Measurements from ENCODE around the gene BZW2.
"Not testable (repeated sequence)": the region's sequence is repeated elsewhere in the genome, so short reads cannot be mapped to it uniquely, and the experiment has no call there.

The BZW2 gene

DNA sequence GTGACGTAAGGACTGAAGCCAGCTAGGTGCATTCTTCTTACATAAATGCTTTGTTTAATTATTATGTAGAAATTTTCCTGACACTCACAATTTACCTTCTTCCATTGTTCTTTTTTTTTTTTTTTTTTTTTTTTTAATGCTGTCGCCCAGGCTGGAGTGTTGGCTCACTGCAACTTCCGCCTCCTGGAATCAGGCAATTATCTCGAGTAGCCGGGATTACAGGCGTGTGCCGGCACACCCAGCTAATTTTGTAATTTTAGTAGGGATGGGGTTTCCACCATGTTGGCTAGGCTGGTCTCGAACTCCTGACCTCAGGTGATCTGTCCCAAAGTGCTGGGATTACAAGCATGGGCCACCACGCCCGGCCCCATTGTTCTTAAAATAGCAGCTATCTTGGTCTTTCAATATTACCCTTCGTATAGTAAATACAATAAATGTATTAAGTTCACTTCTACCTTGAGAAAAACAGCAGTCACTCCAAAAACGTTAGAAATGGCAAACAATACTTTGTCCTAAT, 32.1 kb downstream of the BZW2 start:
- DNase-seq: no peak

DNA sequence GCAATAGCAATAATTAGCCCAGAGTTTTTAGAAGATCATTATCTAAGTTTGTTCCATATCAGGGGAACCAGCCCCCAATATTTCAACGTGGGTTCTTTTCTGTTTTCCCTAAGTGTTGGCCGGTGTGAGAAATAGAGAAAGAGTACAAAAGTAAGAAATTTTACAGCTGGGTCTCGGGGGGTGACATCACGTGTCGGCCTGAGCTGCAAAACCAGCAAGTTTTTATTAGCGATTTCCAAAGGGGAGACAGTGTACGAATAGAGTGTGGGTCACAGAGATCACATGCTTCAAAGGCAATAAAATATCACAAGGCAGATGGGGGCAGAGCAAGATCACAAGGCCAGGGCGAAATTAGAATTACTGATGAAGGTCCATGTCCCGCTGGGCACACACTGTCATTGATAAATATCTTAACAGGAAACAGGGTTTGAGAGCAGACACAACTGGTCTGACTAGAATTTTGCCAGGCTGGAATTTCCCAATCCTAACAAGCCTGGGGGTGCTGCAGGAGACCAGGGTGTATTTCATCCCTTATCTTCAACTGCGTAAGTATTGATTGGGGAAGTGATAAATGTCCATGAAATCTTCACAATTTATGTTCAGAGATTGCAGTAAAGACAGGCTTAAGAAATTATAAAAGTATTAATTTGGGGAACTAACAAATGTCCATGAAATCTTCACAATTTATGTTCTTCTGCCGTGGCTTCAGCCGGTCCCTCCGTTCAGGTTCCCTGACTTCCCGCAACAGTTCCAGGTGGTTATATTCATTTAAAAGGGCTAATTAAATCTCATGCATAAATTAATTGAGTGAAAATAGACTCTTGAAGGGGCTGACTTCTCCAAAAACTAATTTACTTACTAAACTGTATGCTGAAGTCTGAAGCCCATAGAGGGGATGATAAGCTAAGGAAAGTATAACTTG, 32.9 kb downstream of the BZW2 start:
- not testable (repeated sequence) for DNase-seq

DNA sequence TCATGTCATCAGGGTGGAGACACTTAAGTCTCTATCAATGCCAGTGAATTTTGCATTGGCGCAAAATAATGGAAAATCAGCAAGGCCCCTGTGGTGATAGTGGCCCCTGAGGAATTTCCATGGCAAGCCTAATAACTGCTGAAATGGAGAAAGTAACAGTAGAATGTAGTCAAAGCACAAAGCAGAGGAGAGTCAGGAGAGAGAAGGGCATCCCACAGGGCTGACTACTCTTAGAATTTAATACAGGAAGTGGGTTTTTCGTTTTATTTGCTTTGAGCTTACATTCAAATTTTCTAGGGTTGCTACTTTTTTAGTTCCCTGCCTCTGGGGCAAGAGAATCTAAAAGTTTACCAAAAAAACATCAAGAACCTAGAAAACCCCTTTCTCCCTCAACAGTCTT, 39.0 kb downstream of the BZW2 start:
- DNase-seq: no peak

GRCh38 chr7:16685535-16685934, 39.6 kb downstream of the BZW2 start:
- DNase-seq: no peak

DNA sequence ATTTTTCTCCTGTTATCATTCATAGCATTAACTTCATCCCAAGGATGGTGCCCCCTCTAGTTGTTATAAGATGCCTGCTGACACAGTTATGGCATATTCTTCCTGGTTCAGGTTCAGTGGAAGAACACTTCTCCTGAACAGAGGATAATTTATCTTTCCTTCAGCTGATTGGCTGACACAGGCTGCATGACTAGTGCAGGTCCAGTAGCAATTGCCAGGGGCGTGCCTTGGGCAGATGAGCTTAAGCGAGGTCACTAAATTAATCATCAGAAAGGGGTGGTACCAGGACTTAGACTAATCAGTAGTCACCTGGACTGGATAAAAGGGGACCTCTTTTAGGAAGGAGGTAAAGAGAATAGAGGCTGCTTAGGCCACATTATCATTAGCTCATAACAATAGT, 42.3 kb downstream of the BZW2 start:
- no peak for DNase-seq

- DNase-seq: no peak
Measured at GRCh38 chr7:16691241-16691640, 45.3 kb downstream of the BZW2 start.

DNA sequence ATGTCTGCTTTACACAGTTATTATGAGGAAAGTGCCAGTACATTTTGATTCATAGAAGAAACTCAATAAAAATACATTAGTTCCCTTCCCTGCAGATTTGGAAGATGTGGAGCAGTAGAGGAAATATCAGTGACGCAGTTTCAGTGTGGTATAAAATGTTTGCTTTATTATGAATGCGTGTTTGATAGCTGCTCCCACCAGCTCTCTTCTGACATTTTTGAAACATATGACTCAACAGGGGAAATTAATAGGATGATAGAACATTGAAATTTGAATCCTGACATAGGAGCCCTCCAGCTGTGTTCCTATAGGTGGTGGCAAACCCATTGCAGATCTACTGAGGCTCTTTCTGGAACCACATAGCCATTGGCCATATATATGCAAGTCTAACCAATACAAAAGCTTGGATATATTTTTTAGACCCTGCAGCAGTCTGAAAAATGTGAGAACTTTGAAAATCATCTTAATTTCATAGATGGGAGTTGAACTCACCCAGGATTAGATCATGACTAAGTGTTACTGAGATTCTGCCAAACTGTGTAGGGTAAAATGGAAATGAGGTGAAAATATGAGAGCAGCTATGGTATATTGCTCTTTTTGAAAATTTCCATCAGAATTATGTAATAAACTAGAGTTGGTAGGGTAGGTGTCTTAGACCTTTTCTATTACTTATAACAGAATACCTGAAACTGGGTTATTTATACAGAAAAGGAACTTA, 47.8 kb downstream of the BZW2 start:
- no peak for DNase-seq

- no peak for DNase-seq
Measured at GRCh38 chr7:16694806-16695205, 48.8 kb downstream of the BZW2 start.

- no peak for DNase-seq
Measured at GRCh38 chr7:16695621-16696237, 49.7 kb downstream of the BZW2 start.

- no peak for DNase-seq
Measured at GRCh38 chr7:16697507-16698199, 51.7 kb downstream of the BZW2 start.

DNA sequence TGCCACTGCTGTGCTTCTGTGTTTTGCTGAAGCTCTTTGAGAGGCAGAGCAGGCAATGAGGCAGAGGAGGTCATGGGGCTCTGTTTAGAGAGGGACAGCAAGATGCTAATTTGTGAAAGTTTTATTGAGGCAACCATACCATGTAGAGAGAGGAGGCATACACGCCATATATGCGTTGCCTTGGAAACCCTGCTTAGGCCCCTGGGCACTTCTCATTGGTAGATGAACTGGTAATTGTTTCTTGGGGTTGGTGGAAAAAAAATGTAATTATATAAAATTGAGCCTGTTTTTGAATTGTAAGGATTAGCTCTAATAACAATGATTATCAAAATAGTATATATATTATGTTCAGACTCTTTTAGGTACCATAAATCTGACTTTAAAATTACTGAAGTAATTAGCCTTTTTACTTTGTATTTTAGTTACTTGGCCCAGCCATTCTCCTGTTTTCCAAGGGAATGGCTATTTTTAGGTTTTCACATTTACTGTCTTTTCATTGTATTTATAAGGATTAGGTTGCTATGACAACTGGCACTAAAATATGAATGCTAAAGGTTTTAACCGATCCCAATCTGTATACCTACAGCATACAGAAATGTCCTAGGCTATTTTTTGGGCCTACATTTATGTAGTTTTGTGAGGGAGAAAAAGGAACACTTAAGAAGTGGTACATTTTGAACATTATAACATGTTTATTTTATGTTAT, 52.4 kb downstream of the BZW2 start:
- no peak for DNase-seq

GRCh38 chr7:16702441-16702840, 56.5 kb downstream of the BZW2 start:
- DNase-seq: no peak

GRCh38 chr7:16708511-16708910, 62.5 kb downstream of the BZW2 start:
- DNase-seq: no peak

- no peak for DNase-seq
Measured at GRCh38 chr7:16708980-16709379, 63.0 kb downstream of the BZW2 start.

GRCh38 chr7:16710651-16711050, 64.7 kb downstream of the BZW2 start:
- no peak for DNase-seq

DNA sequence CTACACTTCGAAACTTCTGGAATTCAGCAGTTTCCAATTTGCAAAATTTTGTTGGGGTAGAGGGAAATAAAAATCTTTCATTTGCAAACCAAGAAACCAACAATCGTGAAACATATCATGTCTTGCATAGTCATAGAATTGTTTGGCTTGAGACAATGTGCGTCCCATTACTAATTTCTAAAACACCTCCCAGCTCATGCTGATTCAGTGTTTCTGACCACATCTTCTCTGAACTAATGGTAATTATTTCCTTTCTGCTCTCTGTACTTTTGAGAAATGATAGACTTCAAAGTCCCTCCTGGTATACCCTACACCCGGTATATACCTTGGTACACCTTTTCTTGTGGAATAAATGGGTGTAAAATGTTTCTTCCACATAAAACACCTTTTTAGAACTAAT, 65.7 kb downstream of the BZW2 start:
- no peak for DNase-seq

GRCh38 chr7:16712916-16713315, 66.9 kb downstream of the BZW2 start:
- DNase-seq: no peak

- no peak for DNase-seq
Measured at GRCh38 chr7:16715928-16716327, 69.9 kb downstream of the BZW2 start.

DNA sequence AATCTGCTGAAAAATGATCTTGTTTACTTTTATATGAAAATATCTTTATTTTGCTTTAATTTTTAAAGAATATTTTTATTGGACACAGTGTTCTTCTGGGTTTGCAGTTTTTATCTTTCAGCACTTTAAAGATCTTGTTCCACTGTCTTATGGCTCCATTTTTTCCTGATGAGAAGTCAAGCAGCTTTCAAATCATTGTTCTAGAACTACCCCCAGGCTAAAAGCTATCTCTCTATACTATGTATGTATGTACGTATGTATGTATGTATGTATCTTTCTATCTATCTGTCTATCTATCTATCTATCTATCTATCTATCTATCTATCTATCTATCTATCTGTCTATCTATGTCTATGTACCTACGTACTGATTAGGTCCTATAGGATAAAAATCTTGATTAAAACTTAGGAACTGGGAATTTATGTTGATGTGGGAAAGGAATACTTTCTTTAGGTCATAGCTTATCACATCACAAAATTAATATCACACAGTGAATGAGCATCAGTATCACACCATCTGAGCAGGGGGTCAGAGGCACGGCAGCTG, 72.2 kb downstream of the BZW2 start:
- no peak for DNase-seq

DNA sequence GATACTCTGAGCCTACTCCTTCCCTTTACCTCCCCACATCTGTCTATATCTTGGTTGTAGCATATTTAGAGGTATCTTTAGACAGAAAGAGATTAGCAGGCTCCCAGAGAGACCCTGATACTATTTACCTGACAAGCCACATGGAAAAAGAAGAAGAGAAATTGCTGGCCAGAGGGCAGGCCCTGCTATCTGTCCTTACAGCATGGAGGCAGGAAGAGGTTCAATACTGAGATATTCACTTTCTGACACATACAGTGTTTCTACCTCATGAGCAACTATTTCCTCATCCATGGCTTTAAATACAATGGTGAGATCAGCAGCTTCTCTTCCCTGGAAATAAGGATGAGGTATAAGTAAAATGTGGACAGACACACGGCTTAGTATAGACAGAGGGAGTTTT, 73.7 kb downstream of the BZW2 start:
- no peak for DNase-seq

GRCh38 chr7:16721541-16721940, 75.6 kb downstream of the BZW2 start:
- peak; percentile 16 for DNase-seq

DNA sequence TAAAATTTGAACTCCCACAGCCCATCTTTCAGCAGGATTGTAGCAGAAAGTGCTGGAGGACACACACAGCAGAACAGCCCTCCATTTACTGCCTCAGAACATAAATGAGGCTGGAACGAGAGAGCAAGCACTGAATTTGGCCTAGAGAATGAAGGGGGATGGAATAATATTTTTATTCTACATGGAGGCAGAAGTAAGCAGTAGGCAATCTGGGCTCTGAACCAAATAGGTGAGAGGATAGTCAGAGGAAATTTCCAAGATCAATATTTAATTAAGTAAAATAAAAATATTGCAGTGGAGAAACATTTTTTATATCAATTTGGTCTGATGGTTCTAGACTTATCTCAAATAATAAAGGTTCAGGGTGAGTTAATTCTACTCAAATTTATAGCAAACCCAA, 78.4 kb downstream of the BZW2 start:
- no peak for DNase-seq

Data from stimulated activated CD4-positive, alpha-beta T cell treated with anti-CD3 and anti-CD28 coated beads, Interleukin-4, amount 100 ng/mL, for 24 hours (primary cell).